Measurements from ENCODE around the gene ADCY3. TPM values are rescaled to one million over a fixed set of nuclear protein-coding genes. Genes with fewer than 3 reads are reported as not detected.
"Not testable (repeated sequence)": the region's sequence is repeated elsewhere in the genome, so short reads cannot be mapped to it uniquely, and the experiment has no call there.

ADCY3 gene
- total RNA-seq, 1 experiment from 2014 or later = 75.6 TPM

DNA sequence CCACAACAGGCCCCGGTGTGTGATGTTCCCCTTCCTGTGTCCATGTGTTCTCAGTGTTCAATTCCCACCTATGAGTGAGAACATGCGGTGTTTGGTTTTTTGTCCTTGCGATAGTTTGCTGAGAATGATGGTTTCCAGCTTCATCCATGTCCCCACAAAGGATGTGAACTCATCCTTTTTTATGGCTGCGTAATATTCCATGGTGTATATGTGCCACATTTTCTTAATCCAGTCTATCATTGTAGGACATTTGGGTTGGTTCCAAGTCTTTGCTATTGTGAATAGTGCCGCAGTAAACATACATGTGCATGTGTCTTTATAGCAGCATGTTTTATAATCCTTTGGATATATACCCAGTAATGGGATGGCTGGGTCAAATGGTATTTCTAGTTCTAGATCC is 119.5 kb downstream of the ADCY3 start:
- H3K9me3 Mint-ChIP-seq (ENCODE audit: unreplicated experiment); H3K27me3 Mint-ChIP-seq (ENCODE audit: insufficient read depth, unreplicated experiment); CTCF ChIA-PET; DNase-seq; H3K4me3 Mint-ChIP-seq (ENCODE audit: unreplicated experiment); H3K27ac Mint-ChIP-seq (ENCODE audit: unreplicated experiment); H3K4me3 ChIP-seq (ENCODE audit: low read depth, low read length); H3K9me3 ChIP-seq; POLR2A ChIA-PET; intact Hi-C loops (cut with micrococcal nuclease; ENCODE audit: unreplicated experiment); H3K36me3 ChIP-seq (ENCODE audit: control insufficient read depth, insufficient read depth, low read length); H3K4me1 ChIP-seq; H3K27me3 ChIP-seq (replicated peaks; ENCODE audit: control insufficient read depth, insufficient read depth, low read length); BruUV-seq (replicated peaks): not testable (repeated sequence)
- Mint-ChIP-seq H3K36me3 (ENCODE audit: insufficient read depth, unreplicated experiment) (peaks cover 79% of the 10 kb centered on the region), H3K4me1 (ENCODE audit: low read depth, unreplicated experiment) (peaks cover 13% of the 10 kb centered on the region)

GRCh38 chr2:24797644-24798043 is 122.4 kb downstream of the ADCY3 start:
- H3K4me1 ChIP-seq = peaks cover 10% of the 10 kb centered on the region
- Mint-ChIP-seq H3K4me1 (ENCODE audit: low read depth, unreplicated experiment) (peaks cover 21% of the 10 kb centered on the region), H3K9me3 (ENCODE audit: unreplicated experiment) (no peaks in the 10 kb centered on the region), H3K36me3 (ENCODE audit: insufficient read depth, unreplicated experiment) (peaks cover 66% of the 10 kb centered on the region), H3K27ac (ENCODE audit: unreplicated experiment) (peak overlapping the region; percentile 9), H3K4me3 (ENCODE audit: unreplicated experiment) (no peak overlapping the region), H3K27me3 (ENCODE audit: insufficient read depth, unreplicated experiment) (no peaks in the 10 kb centered on the region)
- H3K4me3 ChIP-seq (ENCODE audit: low read depth, low read length) = no peak overlapping the region
- no TSS peak for BruUV-seq (replicated peaks)
- peaks cover 3% of the 10 kb centered on the region for H3K36me3 ChIP-seq (ENCODE audit: control insufficient read depth, insufficient read depth, low read length)
- intact Hi-C loops (cut with micrococcal nuclease; ENCODE audit: unreplicated experiment) = no loop called here
- no peaks in the 10 kb centered on the region for H3K9me3 ChIP-seq
- H3K27me3 ChIP-seq (replicated peaks; ENCODE audit: control insufficient read depth, insufficient read depth, low read length) = no peaks in the 10 kb centered on the region
- TF ChIP-seq CTCF (IDR thresholded peaks at IDR 0.05; ENCODE audit: insufficient read depth in 1 of 2, low read depth in 1 of 2, low read length in 1 of 2, severe bottlenecking in 1 of 2, unreplicated experiment in 1 of 2) = no peak
- no peak for DNase-seq
- POLR2A ChIA-PET = interaction anchor here (0.6 kb wide), 1 partner anchor 750 kb away, joined by 3 read pairs; no protein-coding TSS in a partner anchor
- CTCF ChIA-PET = no interaction called here

DNA sequence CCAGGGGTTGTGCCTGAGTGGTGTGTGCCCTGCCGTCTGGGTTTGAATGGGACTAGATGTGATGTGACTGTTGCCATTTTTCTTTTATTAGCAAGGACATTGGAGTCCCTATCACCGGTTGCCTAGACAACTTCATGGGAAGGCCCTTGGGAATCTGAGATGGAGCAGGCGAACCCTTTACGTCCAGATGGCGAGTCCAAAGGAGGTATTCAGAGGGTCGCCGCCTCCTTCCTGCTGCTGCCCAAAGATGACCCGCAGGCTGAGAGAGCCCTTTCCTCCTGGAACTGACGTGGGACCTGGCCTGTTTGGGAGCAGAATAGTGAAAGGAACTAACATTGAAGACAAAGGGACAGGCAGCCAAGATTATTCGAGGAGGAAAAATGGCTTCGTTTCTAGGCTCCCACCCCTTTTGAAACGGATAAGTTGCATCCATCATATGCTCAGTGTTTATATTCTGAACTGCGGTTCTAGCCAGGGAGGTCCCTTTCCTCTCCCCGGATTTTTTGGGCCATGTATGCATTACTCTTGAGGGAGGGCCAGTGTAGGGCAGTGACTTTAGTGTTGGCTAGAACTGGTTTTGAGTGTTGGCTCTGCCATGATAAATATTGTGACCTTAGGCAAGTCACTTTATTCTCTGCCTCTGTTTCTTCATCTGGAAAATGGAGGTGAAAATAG is 126.1 kb downstream of the ADCY3 start:
- Histone ChIP-seq H3K9me3 (no peaks in the 10 kb centered on the region), H3K4me3 (ENCODE audit: low read depth, low read length) (peak overlapping the region; percentile 78), H3K4me1 (peaks cover 24% of the 10 kb centered on the region), H3K27me3 (replicated peaks; ENCODE audit: control insufficient read depth, insufficient read depth, low read length) (no peaks in the 10 kb centered on the region), H3K36me3 (ENCODE audit: control insufficient read depth, insufficient read depth, low read length) (no peaks in the 10 kb centered on the region)
- H3K9me3 Mint-ChIP-seq (ENCODE audit: unreplicated experiment) = no peaks in the 10 kb centered on the region
- TSS peak; percentile 77 for BruUV-seq (replicated peaks)
- H3K4me3 Mint-ChIP-seq (ENCODE audit: unreplicated experiment) = peak overlapping the region; percentile 95
- H3K27me3 Mint-ChIP-seq (ENCODE audit: insufficient read depth, unreplicated experiment) = no peaks in the 10 kb centered on the region
- H3K36me3 Mint-ChIP-seq (ENCODE audit: insufficient read depth, unreplicated experiment) = peaks cover 39% of the 10 kb centered on the region
- H3K27ac Mint-ChIP-seq (ENCODE audit: unreplicated experiment) = peak overlapping the region; percentile 99
- ChIA-PET CTCF (interaction anchor here (0.8 to 3.3 kb wide), 11 partner anchors 14 to 867 kb away, joined by 3 to 30 read pairs (median 4); partner anchors contain the start of genes ATAD2B, EFR3B and SF3B6), POLR2A (interaction anchor here (1.4 to 1.5 kb wide), 2 partner anchors 16 to 34 kb away, joined by 3 to 6 read pairs; no protein-coding TSS in a partner anchor)
- no peak for DNase-seq
- peaks cover 27% of the 10 kb centered on the region for H3K4me1 Mint-ChIP-seq (ENCODE audit: low read depth, unreplicated experiment)
- intact Hi-C loops (cut with micrococcal nuclease; ENCODE audit: unreplicated experiment) = loop anchor here (1.0 to 2.0 kb wide), 4 partner anchors 13 to 303 kb away; partner anchors contain the start of gene NCOA1
- no peak for TF ChIP-seq CTCF (IDR thresholded peaks at IDR 0.05; ENCODE audit: insufficient read depth in 1 of 2, low read depth in 1 of 2, low read length in 1 of 2, severe bottlenecking in 1 of 2, unreplicated experiment in 1 of 2)
